ENCODE measurements around the gene HDAC4. TPM values are rescaled to one million over a fixed set of nuclear protein-coding genes. Genes with fewer than 3 reads are reported as not detected.
A peak's percentile ranks its signal among the peaks of the same experiment; 100 is the strongest.

The HDAC4 gene
- total RNA-seq, 1 experiment from 2014 or later, result 32.0 TPM

DNA sequence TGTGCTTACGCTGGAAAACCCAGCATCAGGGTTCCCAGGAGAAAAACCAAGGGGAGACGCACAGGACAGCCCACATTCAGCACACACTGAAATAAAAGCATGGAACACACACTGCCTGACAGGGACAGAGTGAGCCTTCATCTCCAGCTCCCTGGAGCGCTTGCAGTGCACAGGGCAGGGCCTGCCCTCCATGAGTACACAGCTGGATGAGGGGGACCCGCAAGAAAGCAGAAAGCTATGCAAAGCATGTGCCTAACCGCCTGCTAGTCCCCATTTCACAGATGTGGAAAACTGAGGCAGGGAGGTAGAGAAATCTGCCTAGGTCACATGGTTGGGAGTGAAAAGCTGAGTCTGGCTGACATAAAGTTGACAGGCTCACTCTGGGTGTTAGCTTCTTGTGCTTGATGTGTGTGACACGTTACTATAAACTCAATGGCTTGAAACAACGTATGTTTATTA, 187.1 kb downstream of the HDAC4 start:
- Histone ChIP-seq H2BK12ac (ENCODE audit: insufficient read length, low read depth, low read length) (no peak overlapping the region), H4K91ac (ENCODE audit: insufficient read length, low read depth, low read length) (no peak overlapping the region), H4K20me1 (ENCODE audit: control insufficient read depth, insufficient read depth, insufficient read length) (no peaks in the 10 kb centered on the region), H3K23me2 (ENCODE audit: insufficient read length, low read depth, low read length, poor library complexity, severe bottlenecking) (no peaks in the 10 kb centered on the region), H3K9ac (ENCODE audit: extremely low read depth, insufficient read length, low read length) (no peak overlapping the region), H2BK20ac (ENCODE audit: low read depth, low read length, poor library complexity, severe bottlenecking) (no peak overlapping the region), H2AFZ (ENCODE audit: low read length) (no peak overlapping the region), H3K18ac (ENCODE audit: insufficient read length, low read depth, low read length) (no peak overlapping the region), H3K23ac (ENCODE audit: insufficient read length, low read depth, low read length) (no peak overlapping the region), H3K9me3 (ENCODE audit: control insufficient read depth, low read depth, low read length) (no peaks in the 10 kb centered on the region), H3K27me3 (ENCODE audit: insufficient read depth, low read length) (no peaks in the 10 kb centered on the region), H3K4me1 (ENCODE audit: insufficient read depth, low read length) (no peaks in the 10 kb centered on the region; the same call in 1 of the 2 replicates), H3K4ac (ENCODE audit: low read depth, low read length) (no peak overlapping the region), H2BK5ac (ENCODE audit: insufficient read length, low read length) (no peak overlapping the region), H3K14ac (ENCODE audit: insufficient read depth, low read length) (no peak overlapping the region; the same call in 1 of the 2 replicates), H2BK120ac (ENCODE audit: low read depth, low read length, poor library complexity, severe bottlenecking) (no peak overlapping the region), H2AK5ac (ENCODE audit: insufficient read length, low read length) (no peak overlapping the region), H3K4me2 (ENCODE audit: insufficient read depth, insufficient read length, low read length) (no peak overlapping the region), H3K79me2 (ENCODE audit: insufficient read depth, low read length) (no peaks in the 10 kb centered on the region; the same call in 1 of the 2 replicates), H3T11ph (ENCODE audit: low read length) (no peak overlapping the region), H4K5ac (ENCODE audit: insufficient read length, low read depth, low read length) (no peak overlapping the region), H3K79me1 (ENCODE audit: insufficient read depth, low read depth, low read length, poor library complexity, severe bottlenecking) (no peaks in the 10 kb centered on the region), H2BK15ac (ENCODE audit: low read depth, low read length) (no peak overlapping the region), H3K27ac (ENCODE audit: insufficient read length, low read depth, low read length) (no peak overlapping the region), H3K56ac (ENCODE audit: insufficient read length, low read depth, low read length) (no peak overlapping the region), H4K8ac (replicated peaks; ENCODE audit: insufficient read length, low read depth, low read length) (no peak overlapping the region)
- TF ChIP-seq, protein P1, sequence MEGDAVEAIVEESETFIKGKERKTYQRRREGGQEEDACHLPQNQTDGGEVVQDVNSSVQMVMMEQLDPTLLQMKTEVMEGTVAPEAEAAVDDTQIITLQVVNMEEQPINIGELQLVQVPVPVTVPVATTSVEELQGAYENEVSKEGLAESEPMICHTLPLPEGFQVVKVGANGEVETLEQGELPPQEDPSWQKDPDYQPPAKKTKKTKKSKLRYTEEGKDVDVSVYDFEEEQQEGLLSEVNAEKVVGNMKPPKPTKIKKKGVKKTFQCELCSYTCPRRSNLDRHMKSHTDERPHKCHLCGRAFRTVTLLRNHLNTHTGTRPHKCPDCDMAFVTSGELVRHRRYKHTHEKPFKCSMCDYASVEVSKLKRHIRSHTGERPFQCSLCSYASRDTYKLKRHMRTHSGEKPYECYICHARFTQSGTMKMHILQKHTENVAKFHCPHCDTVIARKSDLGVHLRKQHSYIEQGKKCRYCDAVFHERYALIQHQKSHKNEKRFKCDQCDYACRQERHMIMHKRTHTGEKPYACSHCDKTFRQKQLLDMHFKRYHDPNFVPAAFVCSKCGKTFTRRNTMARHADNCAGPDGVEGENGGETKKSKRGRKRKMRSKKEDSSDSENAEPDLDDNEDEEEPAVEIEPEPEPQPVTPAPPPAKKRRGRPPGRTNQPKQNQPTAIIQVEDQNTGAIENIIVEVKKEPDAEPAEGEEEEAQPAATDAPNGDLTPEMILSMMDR (conservative IDR thresholded peaks at IDR 0.05), result no peak
- no peaks in the 10 kb centered on the region for H3K9me3 Mint-ChIP-seq
- H3K4me1 Mint-ChIP-seq, result peaks cover 57 to 74% of the 10 kb centered on the region in 2 experiments
- no peak overlapping the region for H3K4me3 Mint-ChIP-seq
- DNase-seq, result no peak
- no peaks in the 10 kb centered on the region for H3K36me3 Mint-ChIP-seq (ENCODE audit: insufficient read depth in 1 of 3, low read depth in 3 of 3)
- H3K27me3 Mint-ChIP-seq (ENCODE audit: low read depth), result no peaks in the 10 kb centered on the region
- peak overlapping the region in 2 of 3 experiments; percentile 28 to 86; a peak in 2 of 7 replicates for H3K27ac Mint-ChIP-seq
- WGBS (ENCODE audit: extremely low coverage, insufficient read length, low lambda C conversion rate), result no CpG with 5 or more reads among the region's 7 CpGs
